ENCODE results near the gene KIF1B.
"Not testable (repeated sequence)": the region's sequence is repeated elsewhere in the genome, so short reads cannot be mapped to it uniquely, and the experiment has no call there.

KIF1B gene

GRCh38 chr1:10249808-10250457 is 39.6 kb downstream of the KIF1B start:
- no peak for DNase-seq (ENCODE audit: low read depth)
- no peak overlapping the region for H3K4me3 ChIP-seq (ENCODE audit: low read depth, low read length)
- no peak for TF ChIP-seq CTCF (IDR thresholded peaks at IDR 0.05; ENCODE audit: insufficient read depth, low read depth, low read length, missing control alignments)

- no peak for DNase-seq (ENCODE audit: low read depth)
- no peak for TF ChIP-seq CTCF (IDR thresholded peaks at IDR 0.05; ENCODE audit: insufficient read depth, low read depth, low read length, missing control alignments)
- H3K4me3 ChIP-seq (ENCODE audit: low read depth, low read length) = no peak overlapping the region
Observed at GRCh38 chr1:10250663-10251062, 40.3 kb downstream of the KIF1B start.

GRCh38 chr1:10251325-10252108 is 41.1 kb downstream of the KIF1B start:
- not testable (repeated sequence) for DNase-seq (ENCODE audit: low read depth); H3K4me3 ChIP-seq (ENCODE audit: low read depth, low read length)

- no peak overlapping the region for H3K4me3 ChIP-seq (ENCODE audit: low read depth, low read length)
- no peak for TF ChIP-seq CTCF (IDR thresholded peaks at IDR 0.05; ENCODE audit: insufficient read depth, low read depth, low read length, missing control alignments)
- no peak for DNase-seq (ENCODE audit: low read depth)
Observed at GRCh38 chr1:10252508-10252907, 42.1 kb downstream of the KIF1B start.

- TF ChIP-seq CTCF (IDR thresholded peaks at IDR 0.05; ENCODE audit: insufficient read depth, low read depth, low read length, missing control alignments) = no peak
- no peak for DNase-seq (ENCODE audit: low read depth)
- H3K4me3 ChIP-seq (ENCODE audit: low read depth, low read length) = no peak overlapping the region
Observed at GRCh38 chr1:10253149-10253548, 42.8 kb downstream of the KIF1B start.

GRCh38 chr1:10253755-10254154 is 43.4 kb downstream of the KIF1B start:
- H3K4me3 ChIP-seq (ENCODE audit: low read depth, low read length) = no peak overlapping the region
- no peak for DNase-seq (ENCODE audit: low read depth)

More at GRCh38 chr1:10253755-10254154, 43.4 kb downstream of the KIF1B start:
- no peak for TF ChIP-seq CTCF (IDR thresholded peaks at IDR 0.05; ENCODE audit: insufficient read depth, low read depth, low read length, missing control alignments)

Data from GM12865 (cell line).